ENCODE measurements around the gene FGR.

DNA sequence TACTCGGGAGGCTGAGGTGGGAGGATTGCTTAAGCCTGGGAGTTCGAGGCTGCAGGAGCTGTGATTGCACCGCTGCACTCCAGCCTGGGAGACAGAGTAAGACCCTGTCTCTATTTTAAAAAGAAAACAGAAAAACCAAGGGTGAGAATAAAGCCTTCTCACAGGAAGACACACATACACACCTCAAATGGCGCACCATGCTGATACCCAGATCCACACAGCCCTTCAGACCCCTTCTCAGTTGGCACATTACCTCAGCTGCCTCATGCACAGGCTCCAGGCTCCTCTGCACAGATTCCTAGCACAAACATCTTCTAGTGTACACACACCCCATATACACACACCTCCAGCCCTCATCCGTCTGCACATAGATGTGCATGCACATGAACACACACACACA is 7.9 kb downstream of the FGR start:
- TF ChIP-seq POLR2A (IDR thresholded peaks at IDR 0.05) = no peak
- TF ChIP-seq, protein P1, sequence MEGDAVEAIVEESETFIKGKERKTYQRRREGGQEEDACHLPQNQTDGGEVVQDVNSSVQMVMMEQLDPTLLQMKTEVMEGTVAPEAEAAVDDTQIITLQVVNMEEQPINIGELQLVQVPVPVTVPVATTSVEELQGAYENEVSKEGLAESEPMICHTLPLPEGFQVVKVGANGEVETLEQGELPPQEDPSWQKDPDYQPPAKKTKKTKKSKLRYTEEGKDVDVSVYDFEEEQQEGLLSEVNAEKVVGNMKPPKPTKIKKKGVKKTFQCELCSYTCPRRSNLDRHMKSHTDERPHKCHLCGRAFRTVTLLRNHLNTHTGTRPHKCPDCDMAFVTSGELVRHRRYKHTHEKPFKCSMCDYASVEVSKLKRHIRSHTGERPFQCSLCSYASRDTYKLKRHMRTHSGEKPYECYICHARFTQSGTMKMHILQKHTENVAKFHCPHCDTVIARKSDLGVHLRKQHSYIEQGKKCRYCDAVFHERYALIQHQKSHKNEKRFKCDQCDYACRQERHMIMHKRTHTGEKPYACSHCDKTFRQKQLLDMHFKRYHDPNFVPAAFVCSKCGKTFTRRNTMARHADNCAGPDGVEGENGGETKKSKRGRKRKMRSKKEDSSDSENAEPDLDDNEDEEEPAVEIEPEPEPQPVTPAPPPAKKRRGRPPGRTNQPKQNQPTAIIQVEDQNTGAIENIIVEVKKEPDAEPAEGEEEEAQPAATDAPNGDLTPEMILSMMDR (IDR thresholded peaks at IDR 0.05) = no peak

Data from adrenal gland (tissue), 5 donors.